IMR-90 (cell line): ENCODE results near the gene EIF5A. TPM values are rescaled to one million over a fixed set of nuclear protein-coding genes. Genes with fewer than 3 reads are reported as not detected.

ENCODE experiments used
- ATAC-seq: fragments of 200-7000 bp; cut with Tn5 transposase; 2 replicates; pipeline ENCODE4 v1.9.1; 2020; ENCODE audit warnings: low read depth, mild to moderate bottlenecking, moderate library complexity
- BruUV-seq: library from RNA; stranded (reverse); fragments of 400-500 nt; replicated peaks from 2 replicates; lab custom pipeline; 2021; lab: Mats Ljungman, UMichigan
- CTCF ChIA-PET: fragments of 300-600 bp; formaldehyde crosslinking; extraction: SDS; loops from one replicate; lab custom pipeline; 2021; ENCODE audit warnings: antibody characterized with exemption; lab: Yijun Ruan, JAX
- POLR2A ChIA-PET: fragments of 300-600 bp; sonication (Branson Sonifier 250); formaldehyde crosslinking; loops from one replicate; lab custom pipeline; 2022; ENCODE audit warnings: antibody characterized with exemption; ENCODE audit not compliant: unreplicated experiment; lab: Charles Lee
- DNase-seq: peaks from one replicate; pipeline ENCODE4 v3.0.0; 2013
- H2AFZ ChIP-seq: replicated peaks from 2 replicates; pipeline ENCODE3; 2013; ENCODE audit warnings: low read length, mild to moderate bottlenecking; ENCODE audit not compliant: poor library complexity
- H2AK5ac ChIP-seq: 2 replicates; pipeline ENCODE4 v1.6.1; 2013; ENCODE audit warnings: low read depth, low read length, inconsistent platforms
- H2AK9ac ChIP-seq: replicated peaks from 2 replicates; pipeline ENCODE3; 2013; ENCODE audit warnings: mild to moderate bottlenecking, low read depth, low read length, moderate library complexity; ENCODE audit not compliant: poor library complexity
- H2BK120ac ChIP-seq: 2 replicates; pipeline ENCODE4 v1.6.1; 2013; ENCODE audit warnings: low read depth, low read length, inconsistent platforms
- H2BK15ac ChIP-seq: 3 replicates; pipeline ENCODE4 v1.6.1; 2013; ENCODE audit warnings: low read depth, low read length, inconsistent platforms
- H2BK20ac ChIP-seq: 2 replicates; pipeline ENCODE4 v1.6.1; 2013; ENCODE audit warnings: low read depth, mild to moderate bottlenecking, inconsistent platforms, low read length, moderate library complexity
- H2BK5ac ChIP-seq: 2 replicates; pipeline ENCODE4 v1.6.1; 2013; ENCODE audit warnings: mild to moderate bottlenecking, low read depth, low read length, inconsistent platforms; ENCODE audit not compliant: poor library complexity, severe bottlenecking
- H3K14ac ChIP-seq: replicated peaks from 2 replicates; pipeline ENCODE4 v1.6.1; 2013; ENCODE audit warnings: low read depth, low read length, inconsistent platforms
- H3K18ac ChIP-seq: 2 replicates; pipeline ENCODE4 v1.6.1; 2013; ENCODE audit warnings: low read depth, low read length, control low read depth
- H3K23ac ChIP-seq: 2 replicates; pipeline ENCODE4 v1.6.1; 2013; ENCODE audit warnings: low read depth, low read length, inconsistent platforms
- H3K27ac ChIP-seq: 2 replicates; pipeline ENCODE4 v1.5.1; 2013; ENCODE audit warnings: mild to moderate bottlenecking, control low read depth, low read length; ENCODE audit not compliant: insufficient read depth
- H3K27me3 ChIP-seq: 2 replicates; pipeline ENCODE4 v1.6.1; 2013; ENCODE audit warnings: low read length; ENCODE audit not compliant: control insufficient read depth, insufficient read depth
- H3K36me3 ChIP-seq: 2 replicates; pipeline ENCODE4 v1.6.1; 2013; ENCODE audit warnings: low read length, mixed read lengths; ENCODE audit not compliant: control insufficient read depth, insufficient read depth
- H3K4ac ChIP-seq: 2 replicates; pipeline ENCODE4 v1.6.1; 2013; ENCODE audit warnings: low read depth, low read length, inconsistent platforms
- H3K4me1 ChIP-seq: 2 replicates; pipeline ENCODE4 v1.6.1; 2013; ENCODE audit warnings: low read length, mixed read lengths; ENCODE audit not compliant: control insufficient read depth, insufficient read depth
- H3K4me2 ChIP-seq: 2 replicates; pipeline ENCODE4 v1.6.1; 2013; ENCODE audit warnings: low read depth, mild to moderate bottlenecking, control low read depth, low read length, moderate library complexity
- H3K4me3 ChIP-seq: 2 replicates; pipeline ENCODE4 v1.5.1; 2013; ENCODE audit warnings: low read depth, mild to moderate bottlenecking, control low read depth, low read length, moderate library complexity; ENCODE audit not compliant: insufficient read depth
- H3K56ac ChIP-seq: 2 replicates; pipeline ENCODE4 v1.6.1; 2013; ENCODE audit warnings: low read length, inconsistent platforms; ENCODE audit not compliant: insufficient read depth; ENCODE audit errors: extremely low read depth
- H3K79me1 ChIP-seq, 2 experiments: 2 replicates each; pipeline ENCODE4 v1.6.1; 2013; ENCODE audit warnings: low read length in 2 of 2, inconsistent platforms in 1 of 2, low read depth in 1 of 2
- H3K9ac ChIP-seq: 2 replicates; pipeline ENCODE4 v1.6.1; 2013; ENCODE audit warnings: low read depth, low read length, control low read depth
- H3K9me1 ChIP-seq: 2 replicates; pipeline ENCODE4 v1.6.1; 2013; ENCODE audit warnings: low read length, inconsistent platforms; ENCODE audit not compliant: insufficient read depth
- H3K9me3 ChIP-seq: 2 replicates; pipeline ENCODE4 v1.6.1; 2013; ENCODE audit warnings: low read length; ENCODE audit not compliant: control insufficient read depth, insufficient read depth
- H4K20me1 ChIP-seq: 2 replicates; pipeline ENCODE4 v1.6.1; 2013; ENCODE audit warnings: low read length, inconsistent platforms; ENCODE audit not compliant: insufficient read depth
- H4K5ac ChIP-seq: 2 replicates; pipeline ENCODE4 v1.6.1; 2013; ENCODE audit warnings: mild to moderate bottlenecking, low read depth, low read length, control low read depth
- H4K8ac ChIP-seq, 2 experiments: 2 replicates each; pipeline ENCODE4 v1.6.1; 2013; ENCODE audit warnings: low read depth in 2 of 2, low read length in 2 of 2, control low read depth in 1 of 2, inconsistent platforms in 1 of 2
- H4K91ac ChIP-seq: 2 replicates; pipeline ENCODE4 v1.6.1; 2013; ENCODE audit warnings: low read depth, low read length, inconsistent platforms; ENCODE audit not compliant: insufficient read depth
- BHLHE40 ChIP-seq: fragments of 150-350 bp; IDR thresholded peaks from 2 replicates; pipeline ENCODE4 v1.6.1; 2016; ENCODE audit warnings: mild to moderate bottlenecking, low read depth, low read length
- CEBPB ChIP-seq: IDR thresholded peaks from 2 replicates; pipeline ENCODE4 v1.6.1; 2012; ENCODE audit warnings: low read depth, low read length, improper control_type of control experiment
- CHD1 ChIP-seq: IDR thresholded peaks from 2 replicates; pipeline ENCODE4 v1.6.1; 2012; ENCODE audit warnings: low read depth, low read length, improper control_type of control experiment
- CTCF ChIP-seq: conservative IDR thresholded peaks from 2 replicates; pipeline ENCODE4 v1.5.1; 2012; ENCODE audit warnings: mild to moderate bottlenecking, low read depth, low read length, improper control_type of control experiment
- ELK1 ChIP-seq: fragments of 150-350 bp; IDR thresholded peaks from 2 replicates; pipeline ENCODE4 v1.6.1; 2016; ENCODE audit warnings: low read depth, mild to moderate bottlenecking, low read length, moderate library complexity, borderline replicate concordance
- FOS ChIP-seq: fragments of 150-350 bp; IDR thresholded peaks from 2 replicates; pipeline ENCODE4 v1.6.1; 2016; ENCODE audit warnings: low read depth, low read length
- MAFK ChIP-seq: IDR thresholded peaks from 2 replicates; pipeline ENCODE4 v1.6.1; 2012; ENCODE audit warnings: low read depth, low read length, improper control_type of control experiment
- MXI1 ChIP-seq: IDR thresholded peaks from 2 replicates; pipeline ENCODE4 v1.6.1; 2012; ENCODE audit warnings: low read depth, mild to moderate bottlenecking, low read length, moderate library complexity, borderline replicate concordance
- NFE2L2 ChIP-seq: fragments of 150-350 bp; IDR thresholded peaks from 2 replicates; pipeline ENCODE4 v1.6.1; 2016; ENCODE audit warnings: low read depth, mild to moderate bottlenecking, low read length
- POLR2A ChIP-seq: IDR thresholded peaks from 2 replicates; pipeline ENCODE4 v1.6.1; 2012; ENCODE audit warnings: mild to moderate bottlenecking, low read depth, low read length
- RAD21 ChIP-seq: IDR thresholded peaks from 2 replicates; pipeline ENCODE4 v1.6.1; 2012; ENCODE audit warnings: low read length, improper control_type of control experiment
- RCOR1 ChIP-seq: IDR thresholded peaks from 2 replicates; pipeline ENCODE4 v1.6.1; 2012; ENCODE audit warnings: mild to moderate bottlenecking, low read length, improper control_type of control experiment; ENCODE audit not compliant: insufficient replicate concordance
- RFX5 ChIP-seq: IDR thresholded peaks from 2 replicates; pipeline ENCODE4 v1.8.0; 2012; ENCODE audit warnings: low read depth, mild to moderate bottlenecking, low read length, moderate library complexity
- USF2 ChIP-seq: fragments of 150-350 bp; IDR thresholded peaks from 2 replicates; pipeline ENCODE4 v1.6.1; 2017; ENCODE audit warnings: mild to moderate bottlenecking, antibody characterized with exemption, low read length, low read depth
- WGBS, 2 experiments: methylation state at CpG; one replicate each; pipeline versions ENCODE4 v1.1.5 to v1.1.7; 2013; ENCODE audit warnings: missing lambda C conversion rate in 2 of 2; ENCODE audit not compliant: insufficient read length in 1 of 2; ENCODE audit errors: extremely low coverage in 2 of 2; 5-methylcytosine and 5-hydroxymethylcytosine counted together
- dilution Hi-C: fragments of 300-500 bp; cut with HindIII; formaldehyde crosslinking; loops from one replicate; pipeline ENCODE4 v1.14.3; 2018; ENCODE audit warnings: low sequenced_read_pairs; ENCODE audit not compliant: unreplicated experiment
- in situ Hi-C: fragments of 300-500 bp; cut with MboI; formaldehyde crosslinking; loops from 3 replicates; pipeline ENCODE4 v1.14.3; 2019; ENCODE audit warnings: low sequenced_read_pairs, inconsistent platforms, mixed read lengths
- intact Hi-C: fragments of 100-400 bp; cut with micrococcal nuclease; formaldehyde crosslinking; loops from 2 replicates; pipeline ENCODE4 v1.10.0; 2022
- polyA plus RNA-seq, 3 experiments: library from polyadenylated mRNA; depleted of rRNA; stranded (reverse); fragments of >200 nt; gene quantifications; 2 replicates each; pipeline ENCODE4 v1.2.3, GENCODE V29; 2012; ENCODE audit warnings: low replicate concordance in 1 of 3
- total RNA-seq: library from RNA; depleted of rRNA; stranded (reverse); fragments of >200 nt; gene quantifications from 2 replicates; pipeline ENCODE4 v1.2.3, GENCODE V29; 2012

The EIF5A gene
- total and polyA plus RNA-seq, 2 of the 4 experiments (the other 2 are of a cell fraction): 782 to 883 TPM

- Histone ChIP-seq H3K36me3 (peaks cover 10% of the 10 kb centered on the region), H4K91ac (peak overlapping the region; percentile 79), H3K4me3 (no peak overlapping the region), H4K20me1 (no peaks in the 10 kb centered on the region), H2BK15ac (no peak overlapping the region), H3K14ac (no peak overlapping the region), H3K4me2 (no peak overlapping the region), H3K9ac (no peak overlapping the region), H3K56ac (no peak overlapping the region), H3K4ac (peak overlapping the region; percentile 77; the same call in 1 of the 2 replicates), H3K79me1 (no peaks in the 10 kb centered on the region), H2BK120ac (peak overlapping the region; percentile 88; the same call in 1 of the 2 replicates), H3K23ac (no peak overlapping the region; the same call in 1 of the 2 replicates), H4K5ac (no peak overlapping the region), H2AK9ac (peak overlapping the region; percentile 45), H3K9me1 (peaks cover 10% of the 10 kb centered on the region), H3K18ac (no peak overlapping the region), H3K27ac (no peak overlapping the region), H3K4me1 (peaks cover 11% of the 10 kb centered on the region), H3K9me3 (no peaks in the 10 kb centered on the region), H2BK20ac (peak overlapping the region; percentile 2; the same call in 1 of the 2 replicates), H2AFZ (no peak overlapping the region), H2AK5ac (peak overlapping the region; percentile 81; the same call in 1 of the 2 replicates), H2BK5ac (no peak overlapping the region), H3K27me3 (peaks cover 13% of the 10 kb centered on the region; the same call in 1 of the 2 replicates), H4K8ac (peak overlapping the region; percentile 78 to 98; a peak in 3 of 4 replicates)
- 53% methylated on average over 4 of the region's 4 CpGs; no CpG with 5 or more reads in 1 of the 2 experiments for WGBS, 2 experiments
- TF ChIP-seq FOS: no peak
- no peak for TF ChIP-seq RAD21
- TF ChIP-seq USF2: no peak
- TF ChIP-seq RCOR1: no peak
- TF ChIP-seq POLR2A: no peak
- no peak for TF ChIP-seq CTCF
- TF ChIP-seq NFE2L2: no peak
- no peak for TF ChIP-seq RFX5
- TF ChIP-seq CEBPB: no peak
- TF ChIP-seq CHD1: no peak
- TF ChIP-seq ELK1: no peak
- no peak for TF ChIP-seq MAFK
- no peak for TF ChIP-seq BHLHE40
- TF ChIP-seq MXI1: no peak
- intact Hi-C loops (no loop called here), in situ Hi-C loops (no loop called here), dilution Hi-C loops (no loop called here)
- DNase-seq (no peak), ATAC-seq (no peak)
- CTCF ChIA-PET: interaction anchor here (1.3 to 1.6 kb wide), 2 partner anchors 17 to 32 kb away, joined by 5 to 7 read pairs; no protein-coding TSS in a partner anchor
- no TSS peak for BruUV-seq
- POLR2A ChIA-PET: interaction anchor here (0.6 kb wide), 1 partner anchor 10 kb away, joined by 9 read pairs; no protein-coding TSS in a partner anchor
Measured at GRCh38 chr17:7263801-7264078, 43.7 kb upstream of the EIF5A start.
